Measurements from ENCODE around the gene SLIT3.
A peak's percentile ranks its signal among the peaks of the same experiment; 100 is the strongest.

SLIT3 gene

GRCh38 chr5:168898247-168898911 is 402.6 kb downstream of the SLIT3 start:
- TF ChIP-seq ARNTL (CRISPR knock-in tag; IDR thresholded peaks at IDR 0.05; ENCODE audit: borderline replicate concordance, low read depth) (no peak), ISL1 (CRISPR knock-in tag; IDR thresholded peaks at IDR 0.05) (peak; percentile 99), SNAI2 (CRISPR knock-in tag; IDR thresholded peaks at IDR 0.05) (no peak)
- ATAC-seq, result peak; percentile 13; the same call in 1 of the 3 replicates

DNA sequence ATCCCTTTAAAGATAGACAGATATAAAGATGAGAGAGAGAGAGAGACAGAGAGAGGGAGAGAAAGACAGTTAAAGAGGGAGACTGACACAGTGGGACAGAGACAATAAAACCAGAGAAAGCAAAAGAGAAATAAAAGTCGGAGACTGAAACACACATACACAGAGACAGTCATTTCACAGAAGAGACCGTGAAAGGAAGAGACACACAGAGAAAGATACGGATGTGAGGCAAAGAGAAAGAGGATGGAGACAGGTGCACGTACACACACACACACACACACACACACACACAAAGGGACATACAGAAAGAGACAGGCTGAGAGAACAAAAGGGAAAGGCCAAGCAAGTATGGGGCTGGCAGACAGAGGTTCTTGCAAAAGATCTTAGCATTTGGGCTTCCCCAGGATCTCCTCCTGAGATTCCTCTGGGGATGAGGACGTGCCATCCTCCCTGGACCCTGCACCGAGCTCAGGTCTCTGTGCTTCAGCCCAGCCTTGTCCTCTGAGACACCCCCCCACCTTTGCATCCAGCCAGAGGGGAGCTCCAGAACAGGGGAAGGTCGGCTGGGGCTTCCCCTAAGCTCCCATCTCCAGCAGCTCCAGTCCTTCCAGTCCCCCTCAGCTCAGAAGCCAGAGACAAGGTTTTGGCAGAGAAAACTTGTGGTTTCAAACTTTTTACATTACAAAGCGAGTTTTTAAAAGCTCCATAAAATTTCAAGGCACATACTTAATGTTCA is 403.4 kb downstream of the SLIT3 start:
- ATAC-seq, result peak; percentile 25; the same call in 2 of the 3 replicates
- TF ChIP-seq ISL1 (CRISPR knock-in tag; IDR thresholded peaks at IDR 0.05) (no peak), POU6F1 (CRISPR knock-in tag; IDR thresholded peaks at IDR 0.05; ENCODE audit: borderline replicate concordance, low read depth) (no peak), ZNF565 (CRISPR knock-in tag; conservative IDR thresholded peaks at IDR 0.05; ENCODE audit: low read depth) (no peak), ZNF70 (CRISPR knock-in tag; IDR thresholded peaks at IDR 0.05) (no peak), ARNTL (CRISPR knock-in tag; IDR thresholded peaks at IDR 0.05; ENCODE audit: borderline replicate concordance, low read depth) (no peak), PPARA (CRISPR knock-in tag; IDR thresholded peaks at IDR 0.05; ENCODE audit: borderline replicate concordance) (no peak), ZFP30 (CRISPR knock-in tag; IDR thresholded peaks at IDR 0.05) (no peak), OSR1 (CRISPR knock-in tag; IDR thresholded peaks at IDR 0.05) (no peak), ZC3H10 (CRISPR knock-in tag; IDR thresholded peaks at IDR 0.05) (no peak), ESRRG (CRISPR knock-in tag; IDR thresholded peaks at IDR 0.05) (no peak)
- TF ChIP-seq, protein P1, sequence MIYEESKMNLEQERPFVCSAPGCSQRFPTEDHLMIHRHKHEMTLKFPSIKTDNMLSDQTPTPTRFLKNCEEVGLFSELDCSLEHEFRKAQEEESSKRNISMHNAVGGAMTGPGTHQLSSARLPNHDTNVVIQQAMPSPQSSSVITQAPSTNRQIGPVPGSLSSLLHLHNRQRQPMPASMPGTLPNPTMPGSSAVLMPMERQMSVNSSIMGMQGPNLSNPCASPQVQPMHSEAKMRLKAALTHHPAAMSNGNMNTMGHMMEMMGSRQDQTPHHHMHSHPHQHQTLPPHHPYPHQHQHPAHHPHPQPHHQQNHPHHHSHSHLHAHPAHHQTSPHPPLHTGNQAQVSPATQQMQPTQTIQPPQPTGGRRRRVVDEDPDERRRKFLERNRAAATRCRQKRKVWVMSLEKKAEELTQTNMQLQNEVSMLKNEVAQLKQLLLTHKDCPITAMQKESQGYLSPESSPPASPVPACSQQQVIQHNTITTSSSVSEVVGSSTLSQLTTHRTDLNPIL (CRISPR knock-in tag; IDR thresholded peaks at IDR 0.05; ENCODE audit: low read depth), result no peak

GRCh38 chr5:168895295-168896071 is 405.5 kb downstream of the SLIT3 start:
- TF ChIP-seq TCF4 (CRISPR knock-in tag; IDR thresholded peaks at IDR 0.05; ENCODE audit: borderline replicate concordance) (peak; percentile 53), ISL1 (CRISPR knock-in tag; IDR thresholded peaks at IDR 0.05) (no peak)
- no peak for ATAC-seq

DNA sequence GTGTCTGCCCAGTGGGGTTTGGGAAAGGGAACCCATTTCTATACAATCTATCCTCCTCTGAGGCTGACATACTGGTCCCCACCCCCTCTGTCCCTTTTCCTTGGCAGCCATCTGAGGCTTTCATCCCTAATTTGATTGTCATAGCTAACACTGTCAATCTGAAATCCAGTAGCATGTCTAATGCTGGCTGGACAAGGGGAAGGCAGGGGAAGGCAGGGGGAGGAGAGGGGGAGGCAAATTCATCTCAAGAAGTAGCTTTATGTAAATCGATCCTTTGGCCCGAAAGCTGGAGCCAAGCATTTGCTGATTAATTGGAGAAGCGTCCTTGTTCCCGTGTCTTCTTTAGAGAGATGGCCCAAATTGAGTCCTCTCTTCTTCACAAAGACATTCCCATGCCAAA is 407.7 kb downstream of the SLIT3 start:
- TF ChIP-seq ZNF8 (CRISPR knock-in tag; IDR thresholded peaks at IDR 0.05), result no peak
- no peak for TF ChIP-seq SNAI2 (CRISPR knock-in tag; IDR thresholded peaks at IDR 0.05)
- no peak for TF ChIP-seq TSHZ2 (CRISPR knock-in tag; IDR thresholded peaks at IDR 0.05)
- no peak for TF ChIP-seq PATZ1 (CRISPR knock-in tag; IDR thresholded peaks at IDR 0.05; ENCODE audit: borderline replicate concordance)
- no peak for TF ChIP-seq ZNF565 (CRISPR knock-in tag; conservative IDR thresholded peaks at IDR 0.05; ENCODE audit: low read depth)
- TF ChIP-seq POU6F1 (CRISPR knock-in tag; IDR thresholded peaks at IDR 0.05; ENCODE audit: borderline replicate concordance, low read depth), result no peak
- no peak for TF ChIP-seq BACH2 (CRISPR knock-in tag; IDR thresholded peaks at IDR 0.05; ENCODE audit: borderline replicate concordance)
- TF ChIP-seq RARB (CRISPR knock-in tag; IDR thresholded peaks at IDR 0.05), result no peak
- no peak for ATAC-seq

All from SK-N-SH treated with all-trans-retinoic acid at 6 μM for 48 hours (cell line).